Karpas-422 (cell line): ENCODE data around the gene ASIC3. TPM values are rescaled to one million over a fixed set of nuclear protein-coding genes. Genes with fewer than 3 reads are reported as not detected.

Experiments
- DNase-seq: peaks from one replicate; pipeline ENCODE4 v3.0.0-alpha.2; 2015
- H2AFZ ChIP-seq: fragments of 200-600 bp; sonication (generic); 2 replicates; pipeline ENCODE4 v1.6.1; 2014; ENCODE audit warnings: antibody characterized with exemption, low read length, mixed read lengths
- H3K27ac ChIP-seq: fragments of 200-600 bp; sonication (generic); 2 replicates; pipeline ENCODE4 v1.5.1; 2014; ENCODE audit warnings: mild to moderate bottlenecking, low read length, moderate library complexity
- H3K27me3 ChIP-seq: fragments of 200-600 bp; sonication (generic); 2 replicates; pipeline ENCODE4 v1.6.1; 2014; ENCODE audit warnings: low read length, mixed read lengths
- H3K36me3 ChIP-seq: fragments of 200-600 bp; sonication (generic); 2 replicates; pipeline ENCODE4 v1.6.1; 2014; ENCODE audit warnings: low read length, mixed read lengths; ENCODE audit not compliant: insufficient read depth
- H3K4me1 ChIP-seq: fragments of 200-600 bp; sonication (generic); 2 replicates; pipeline ENCODE4 v1.6.1; 2014; ENCODE audit warnings: mild to moderate bottlenecking, low read length, mixed read lengths
- H3K4me2 ChIP-seq: fragments of 200-600 bp; sonication (generic); 2 replicates; pipeline ENCODE4 v1.6.1; 2014; ENCODE audit warnings: low read length, low read depth, mild to moderate bottlenecking; ENCODE audit not compliant: poor library complexity, severe bottlenecking
- H3K4me3 ChIP-seq: fragments of 200-600 bp; sonication (generic); 2 replicates; pipeline ENCODE4 v1.5.1; 2014; ENCODE audit warnings: mild to moderate bottlenecking, antibody characterized with exemption, low read length, mixed read lengths
- H3K79me2 ChIP-seq: fragments of 200-600 bp; sonication (generic); 2 replicates; pipeline ENCODE4 v1.6.1; 2014; ENCODE audit warnings: mild to moderate bottlenecking, low read length, mixed read lengths
- H3K9ac ChIP-seq: fragments of 200-600 bp; sonication (generic); 2 replicates; pipeline ENCODE4 v1.6.0; 2014; ENCODE audit warnings: low read length
- H3K9me2 ChIP-seq: fragments of 200-600 bp; sonication (generic), shearing (Covaris generic); replicated peaks from 2 replicates; pipeline ENCODE4 v1.6.0; 2014; ENCODE audit warnings: mild to moderate bottlenecking, low read length, moderate library complexity; ENCODE audit not compliant: insufficient read depth
- H3K9me3 ChIP-seq: fragments of 300-700, 200-600 bp; sonication (generic); 2 replicates; pipeline ENCODE4 v1.6.1; 2014; ENCODE audit warnings: low read length, mixed read lengths
- H4K20me1 ChIP-seq: fragments of 200-600 bp; sonication (generic); 2 replicates; pipeline ENCODE4 v1.6.1; 2014; ENCODE audit warnings: mild to moderate bottlenecking, antibody characterized with exemption, low read length, low read depth; ENCODE audit not compliant: insufficient read depth
- total RNA-seq: library from RNA; depleted of rRNA; stranded (reverse); fragments of >200 nt; shearing (Covaris generic); gene quantifications from 2 replicates; pipeline ENCODE4 v1.2.3, GENCODE V29; 2014; ENCODE audit warnings: low replicate concordance

The ASIC3 gene
- total RNA-seq, 1 experiment from 2014 or later: 4.5 TPM

GRCh38 chr7:151032936-151033863 lies 15.1 kb upstream of the ASIC3 start:
- H3K9ac ChIP-seq: no peak overlapping the region
- H3K27ac ChIP-seq: no peak overlapping the region
- DNase-seq: no peak
- peaks cover 14% of the 10 kb centered on the region for H3K79me2 ChIP-seq
- no peak overlapping the region for H3K4me3 ChIP-seq
- no peaks in the 10 kb centered on the region for H3K9me2 ChIP-seq
- H2AFZ ChIP-seq: no peak overlapping the region
- peaks cover 13% of the 10 kb centered on the region for H3K4me1 ChIP-seq
- H3K9me3 ChIP-seq: no peaks in the 10 kb centered on the region
- no peaks in the 10 kb centered on the region for H4K20me1 ChIP-seq
- H3K27me3 ChIP-seq: no peaks in the 10 kb centered on the region
- no peaks in the 10 kb centered on the region for H3K36me3 ChIP-seq
- no peak overlapping the region for H3K4me2 ChIP-seq

GRCh38 chr7:151033864-151034249 lies 14.5 kb upstream of the ASIC3 start:
- Histone ChIP-seq H3K4me3 (no peak overlapping the region), H3K4me1 (peaks cover 12% of the 10 kb centered on the region), H3K36me3 (no peaks in the 10 kb centered on the region), H4K20me1 (no peaks in the 10 kb centered on the region), H3K4me2 (no peak overlapping the region), H3K27ac (no peak overlapping the region), H3K9me2 (no peaks in the 10 kb centered on the region), H3K9ac (no peak overlapping the region), H3K9me3 (no peaks in the 10 kb centered on the region), H2AFZ (no peak overlapping the region), H3K79me2 (peaks cover 11% of the 10 kb centered on the region), H3K27me3 (no peaks in the 10 kb centered on the region)
- DNase-seq: no peak

- Histone ChIP-seq H3K36me3 (no peaks in the 10 kb centered on the region), H3K4me1 (peaks cover 6% of the 10 kb centered on the region), H2AFZ (no peak overlapping the region), H3K4me3 (no peak overlapping the region), H4K20me1 (no peaks in the 10 kb centered on the region), H3K27ac (no peak overlapping the region), H3K9me2 (no peaks in the 10 kb centered on the region), H3K79me2 (peaks cover 5% of the 10 kb centered on the region), H3K9ac (no peak overlapping the region), H3K27me3 (no peaks in the 10 kb centered on the region), H3K9me3 (no peaks in the 10 kb centered on the region), H3K4me2 (no peak overlapping the region)
- no peak for DNase-seq
Measured at GRCh38 chr7:151034312-151035025, 13.9 kb upstream of the ASIC3 start.

- no peaks in the 10 kb centered on the region for H3K4me1 ChIP-seq
- no peaks in the 10 kb centered on the region for H3K27me3 ChIP-seq
- no peak overlapping the region for H3K4me2 ChIP-seq
- H3K4me3 ChIP-seq: no peak overlapping the region
- no peaks in the 10 kb centered on the region for H3K36me3 ChIP-seq
- no peak overlapping the region for H2AFZ ChIP-seq
- H3K79me2 ChIP-seq: no peaks in the 10 kb centered on the region; the same call in 1 of the 2 replicates
- DNase-seq: no peak
- H3K27ac ChIP-seq: no peak overlapping the region
- no peak overlapping the region for H3K9ac ChIP-seq
- no peaks in the 10 kb centered on the region for H4K20me1 ChIP-seq
- no peaks in the 10 kb centered on the region for H3K9me3 ChIP-seq
- no peaks in the 10 kb centered on the region for H3K9me2 ChIP-seq
Measured at GRCh38 chr7:151035026-151035717, 13.2 kb upstream of the ASIC3 start.

- Histone ChIP-seq H3K9me3 (no peaks in the 10 kb centered on the region), H3K36me3 (no peaks in the 10 kb centered on the region), H3K4me2 (no peak overlapping the region), H3K27me3 (no peaks in the 10 kb centered on the region), H3K4me1 (no peaks in the 10 kb centered on the region), H3K4me3 (no peak overlapping the region), H3K27ac (no peak overlapping the region), H2AFZ (no peak overlapping the region), H4K20me1 (no peaks in the 10 kb centered on the region), H3K9me2 (no peaks in the 10 kb centered on the region), H3K79me2 (no peaks in the 10 kb centered on the region; the same call in 1 of the 2 replicates), H3K9ac (no peak overlapping the region)
- DNase-seq: no peak
Measured at GRCh38 chr7:151035902-151036301, 12.4 kb upstream of the ASIC3 start.

- no peak for DNase-seq
- no peaks in the 10 kb centered on the region for H3K27me3 ChIP-seq
- no peaks in the 10 kb centered on the region for H3K9me2 ChIP-seq
- no peak overlapping the region for H3K27ac ChIP-seq
- H2AFZ ChIP-seq: no peak overlapping the region
- no peaks in the 10 kb centered on the region for H4K20me1 ChIP-seq
- H3K4me1 ChIP-seq: no peaks in the 10 kb centered on the region
- no peaks in the 10 kb centered on the region for H3K9me3 ChIP-seq
- H3K9ac ChIP-seq: no peak overlapping the region
- H3K36me3 ChIP-seq: no peaks in the 10 kb centered on the region
- H3K4me2 ChIP-seq: no peak overlapping the region
- H3K4me3 ChIP-seq: no peak overlapping the region
- H3K79me2 ChIP-seq: no peaks in the 10 kb centered on the region
Measured at GRCh38 chr7:151038951-151039849, 9.1 kb upstream of the ASIC3 start.

GRCh38 chr7:151039850-151040548 lies 8.3 kb upstream of the ASIC3 start:
- Histone ChIP-seq H3K9me2 (no peaks in the 10 kb centered on the region), H3K27ac (no peak overlapping the region), H3K36me3 (no peaks in the 10 kb centered on the region), H2AFZ (no peak overlapping the region), H3K79me2 (no peaks in the 10 kb centered on the region), H4K20me1 (no peaks in the 10 kb centered on the region), H3K4me1 (no peaks in the 10 kb centered on the region), H3K9me3 (no peaks in the 10 kb centered on the region), H3K27me3 (no peaks in the 10 kb centered on the region), H3K4me2 (no peak overlapping the region), H3K9ac (no peak overlapping the region), H3K4me3 (no peak overlapping the region)
- DNase-seq: no peak
